Activated CD8-positive, alpha-beta T cell treated with anti-CD3 and anti-CD28 coated beads for 36 hours (primary cell): ENCODE data around the gene BFSP2. TPM values are rescaled to one million over a fixed set of nuclear protein-coding genes. Genes with fewer than 3 reads are reported as not detected.

ENCODE experiments used
- ATAC-seq: fragments of 200-7000 bp; cut with Tn5 transposase; one replicate; pipeline ENCODE4 v1.10.0; 2021; ENCODE audit warnings: mild to moderate bottlenecking, moderate library complexity
- CTCF ChIA-PET: fragments of 350-600 bp; sonication (Branson Sonifier 250); formaldehyde crosslinking; loops from one replicate; lab custom pipeline; 2021; ENCODE audit warnings: antibody characterized with exemption; lab: Charles Lee
- POLR2A ChIA-PET: fragments of 350-600 bp; sonication (Branson Sonifier 250); formaldehyde crosslinking; loops from one replicate; lab custom pipeline; 2021; ENCODE audit warnings: antibody characterized with exemption; lab: Charles Lee
- DNase-seq: peaks from one replicate; pipeline ENCODE4 v3.0.0-alpha.2; 2020
- H3K27ac Mint-ChIP-seq: one replicate; pipeline ENCODE4 v1.8.0; 2021; ENCODE audit warnings: mild to moderate bottlenecking, mixed read lengths
- H3K27me3 Mint-ChIP-seq: one replicate; pipeline ENCODE4 v1.8.0; 2021; ENCODE audit warnings: mixed read lengths
- H3K36me3 Mint-ChIP-seq: one replicate; pipeline ENCODE4 v1.8.0; 2021; ENCODE audit warnings: low read depth, mixed read lengths
- H3K4me1 Mint-ChIP-seq: one replicate; pipeline ENCODE4 v1.8.0; 2021; ENCODE audit warnings: low read depth, mixed read lengths
- H3K4me3 Mint-ChIP-seq: one replicate; pipeline ENCODE4 v1.8.0; 2021; ENCODE audit warnings: mild to moderate bottlenecking, moderate library complexity, mixed read lengths
- H3K9me3 Mint-ChIP-seq: one replicate; pipeline ENCODE4 v1.8.0; 2021; ENCODE audit warnings: mixed read lengths
- CTCF ChIP-seq: fragments of 200-600 bp; IDR thresholded peaks from one replicate; pipeline ENCODE4 v1.8.0; 2022; ENCODE audit warnings: antibody characterized with exemption, mild to moderate bottlenecking
- intact Hi-C: fragments of 100-400 bp; cut with micrococcal nuclease; formaldehyde crosslinking; loops from one replicate; pipeline ENCODE4 v1.10.0; 2022
- total RNA-seq, 2 experiments: library from RNA; stranded (reverse); gene quantifications; one replicate each; pipeline ENCODE4 v1.2.3, GENCODE V29; 2021

BFSP2 gene
- total RNA-seq, 2 experiments from 2014 or later = 0.51 to 1.1 TPM

- peak overlapping the region; percentile 68 for H3K27ac Mint-ChIP-seq
- DNase-seq = peak; percentile 47
- no peak overlapping the region for H3K4me3 Mint-ChIP-seq
- H3K9me3 Mint-ChIP-seq = no peaks in the 10 kb centered on the region
- intact Hi-C loops = no loop called here
- no peak for TF ChIP-seq CTCF
- H3K27me3 Mint-ChIP-seq = no peaks in the 10 kb centered on the region
- ATAC-seq = peak; percentile 94
- POLR2A ChIA-PET = interaction anchor here (0.6 to 1.4 kb wide), 4 partner anchors 9 to 106 kb away, joined by 3 to 4 read pairs (median 3); no protein-coding TSS in a partner anchor
- no peaks in the 10 kb centered on the region for H3K36me3 Mint-ChIP-seq
- H3K4me1 Mint-ChIP-seq = peaks cover 59% of the 10 kb centered on the region
- CTCF ChIA-PET = interaction anchor here (1.5 to 6.9 kb wide), 4 partner anchors 10 to 51 kb away, joined by 3 to 50 read pairs (median 6); no protein-coding TSS in a partner anchor
Observed at GRCh38 chr3:133475245-133476010, 75.6 kb downstream of the BFSP2 start.

GRCh38 chr3:133476971-133477375 lies 77.1 kb downstream of the BFSP2 start:
- no peak for TF ChIP-seq CTCF
- intact Hi-C loops = no loop called here
- Mint-ChIP-seq H3K9me3 (peaks cover 2% of the 10 kb centered on the region), H3K4me3 (no peak overlapping the region), H3K36me3 (no peaks in the 10 kb centered on the region), H3K27me3 (no peaks in the 10 kb centered on the region), H3K4me1 (peaks cover 68% of the 10 kb centered on the region), H3K27ac (no peak overlapping the region)
- ATAC-seq = no peak
- no peak for DNase-seq
- CTCF ChIA-PET = interaction anchor here (4.6 to 6.9 kb wide), 2 partner anchors 11 to 12 kb away, joined by 50 to 54 read pairs; no protein-coding TSS in a partner anchor
- POLR2A ChIA-PET = interaction anchor here (0.5 kb wide), 1 partner anchor 18 kb away, joined by 3 read pairs; no protein-coding TSS in a partner anchor

GRCh38 chr3:133477487-133477886 lies 77.6 kb downstream of the BFSP2 start:
- Mint-ChIP-seq H3K4me1 (peaks cover 70% of the 10 kb centered on the region), H3K4me3 (no peak overlapping the region), H3K9me3 (peaks cover 2% of the 10 kb centered on the region), H3K36me3 (no peaks in the 10 kb centered on the region), H3K27me3 (no peaks in the 10 kb centered on the region), H3K27ac (no peak overlapping the region)
- no peak for TF ChIP-seq CTCF
- ATAC-seq = no peak
- DNase-seq = no peak
- ChIA-PET POLR2A (interaction anchor here (0.5 to 1.2 kb wide), 2 partner anchors 12 to 17 kb away, joined by 3 read pairs; no protein-coding TSS in a partner anchor), CTCF (interaction anchor here (4.6 kb wide), 1 partner anchor 11 kb away, joined by 54 read pairs; no protein-coding TSS in a partner anchor)
- intact Hi-C loops = no loop called here

- intact Hi-C loops = no loop called here
- Mint-ChIP-seq H3K27ac (peak overlapping the region; percentile 10), H3K36me3 (no peaks in the 10 kb centered on the region), H3K9me3 (peaks cover 2% of the 10 kb centered on the region), H3K27me3 (no peaks in the 10 kb centered on the region), H3K4me3 (no peak overlapping the region), H3K4me1 (peaks cover 70% of the 10 kb centered on the region)
- ChIA-PET CTCF (interaction anchor here (1.4 to 4.6 kb wide), 2 partner anchors 10 to 96 kb away, joined by 3 to 54 read pairs; no protein-coding TSS in a partner anchor), POLR2A (interaction anchor here (1.0 to 2.2 kb wide), 4 partner anchors 8 to 96 kb away, joined by 3 to 7 read pairs (median 4); no protein-coding TSS in a partner anchor)
- TF ChIP-seq CTCF = no peak
- DNase-seq (no peak), ATAC-seq (no peak)
Observed at GRCh38 chr3:133478624-133479023, 78.8 kb downstream of the BFSP2 start.
